GM12873 (cell line): ENCODE measurements around the gene CACNG7.

Experiments
- TF ChIP-seq, protein P1 (sequence below): IDR thresholded peaks from 2 replicates; pipeline ENCODE4 v1.5.1; 2012; ENCODE audit warnings: low read depth, mild to moderate bottlenecking, moderate library complexity, low read length, control low read depth; ENCODE audit not compliant: insufficient read depth; ENCODE audit errors: missing control alignments

Gene CACNG7

DNA sequence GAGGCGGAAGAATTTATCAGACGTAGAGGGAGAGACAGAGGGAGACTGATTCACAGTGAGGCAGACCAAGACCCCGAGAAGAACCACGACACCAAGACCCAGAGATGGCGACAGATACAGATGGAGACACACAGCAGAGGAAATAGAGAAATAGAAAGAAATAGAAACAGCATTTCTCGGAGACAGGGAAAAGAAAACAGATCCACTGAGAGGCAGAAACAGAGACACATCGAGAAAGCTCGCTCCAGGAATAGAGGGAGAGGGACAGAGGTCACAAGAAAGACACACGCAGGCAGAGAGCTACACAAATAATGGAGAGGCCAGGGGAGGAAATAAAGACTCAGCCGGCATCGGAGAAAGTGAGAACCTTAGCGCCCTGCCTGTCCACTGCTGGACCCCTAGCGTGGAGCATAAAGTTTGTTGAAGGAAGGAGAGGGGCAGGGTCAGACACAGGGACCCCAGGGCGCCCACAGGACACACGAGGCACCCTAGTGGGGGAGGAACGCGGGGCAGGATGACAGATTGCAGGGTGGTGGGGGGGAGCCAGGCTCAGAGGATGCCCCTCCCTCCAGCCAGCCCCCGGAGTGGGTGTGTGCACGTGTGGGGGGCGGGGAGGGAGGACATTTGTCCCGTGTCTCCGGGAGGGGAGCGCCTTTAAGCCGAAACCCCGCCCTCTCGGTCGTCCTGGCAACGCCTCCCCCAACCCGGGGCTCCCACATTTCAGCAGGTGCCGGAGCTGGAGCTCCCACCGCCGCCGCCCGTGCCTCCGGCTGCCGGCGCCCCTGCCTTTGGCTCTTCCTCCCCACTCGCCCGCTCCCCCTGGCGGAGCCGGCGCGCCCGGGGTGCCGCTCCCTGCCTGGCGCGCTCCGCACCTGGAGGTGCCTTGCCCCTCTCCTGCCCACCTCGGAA lies 27.3 kb upstream of the CACNG7 start, which contains the start of gene PRKCG:
TSS of gene PRKCG (plus strand) at position 716 of the 909 bp plus-strand sequence. CDS start 298 bp downstream, outside the sequence.
- TF ChIP-seq, protein P1, sequence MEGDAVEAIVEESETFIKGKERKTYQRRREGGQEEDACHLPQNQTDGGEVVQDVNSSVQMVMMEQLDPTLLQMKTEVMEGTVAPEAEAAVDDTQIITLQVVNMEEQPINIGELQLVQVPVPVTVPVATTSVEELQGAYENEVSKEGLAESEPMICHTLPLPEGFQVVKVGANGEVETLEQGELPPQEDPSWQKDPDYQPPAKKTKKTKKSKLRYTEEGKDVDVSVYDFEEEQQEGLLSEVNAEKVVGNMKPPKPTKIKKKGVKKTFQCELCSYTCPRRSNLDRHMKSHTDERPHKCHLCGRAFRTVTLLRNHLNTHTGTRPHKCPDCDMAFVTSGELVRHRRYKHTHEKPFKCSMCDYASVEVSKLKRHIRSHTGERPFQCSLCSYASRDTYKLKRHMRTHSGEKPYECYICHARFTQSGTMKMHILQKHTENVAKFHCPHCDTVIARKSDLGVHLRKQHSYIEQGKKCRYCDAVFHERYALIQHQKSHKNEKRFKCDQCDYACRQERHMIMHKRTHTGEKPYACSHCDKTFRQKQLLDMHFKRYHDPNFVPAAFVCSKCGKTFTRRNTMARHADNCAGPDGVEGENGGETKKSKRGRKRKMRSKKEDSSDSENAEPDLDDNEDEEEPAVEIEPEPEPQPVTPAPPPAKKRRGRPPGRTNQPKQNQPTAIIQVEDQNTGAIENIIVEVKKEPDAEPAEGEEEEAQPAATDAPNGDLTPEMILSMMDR, result peak; percentile 49

DNA sequence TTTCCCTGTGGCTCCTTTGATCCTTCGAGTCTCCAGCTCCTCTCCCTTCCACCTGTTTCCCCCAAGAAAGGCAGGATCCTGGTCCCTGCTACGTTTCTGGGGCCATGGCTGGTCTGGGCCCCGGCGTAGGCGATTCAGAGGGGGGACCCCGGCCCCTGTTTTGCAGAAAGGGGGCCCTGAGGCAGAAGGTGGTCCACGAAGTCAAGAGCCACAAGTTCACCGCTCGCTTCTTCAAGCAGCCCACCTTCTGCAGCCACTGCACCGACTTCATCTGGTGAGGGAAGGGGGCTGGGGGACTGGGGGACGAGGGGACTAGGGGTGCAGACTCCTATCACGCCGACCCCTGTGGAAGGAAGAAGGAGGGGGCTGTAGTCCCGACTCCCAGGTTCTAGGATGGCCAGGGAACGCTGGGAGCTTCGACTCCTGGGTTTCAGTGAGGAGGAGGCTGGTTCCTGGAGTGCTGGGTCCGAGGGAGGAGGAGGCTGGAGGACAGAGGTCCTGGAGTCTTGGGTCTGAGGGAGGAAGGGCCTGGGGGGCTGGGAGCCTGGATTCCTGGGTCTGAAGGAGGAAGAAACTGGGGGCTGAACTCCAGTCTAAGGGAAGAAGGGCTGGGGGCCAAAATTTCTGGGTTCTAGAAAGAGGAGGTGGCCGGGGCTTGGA lies 26.6 kb upstream of the CACNG7 start:
- TF ChIP-seq, protein P1, result no peak

DNA sequence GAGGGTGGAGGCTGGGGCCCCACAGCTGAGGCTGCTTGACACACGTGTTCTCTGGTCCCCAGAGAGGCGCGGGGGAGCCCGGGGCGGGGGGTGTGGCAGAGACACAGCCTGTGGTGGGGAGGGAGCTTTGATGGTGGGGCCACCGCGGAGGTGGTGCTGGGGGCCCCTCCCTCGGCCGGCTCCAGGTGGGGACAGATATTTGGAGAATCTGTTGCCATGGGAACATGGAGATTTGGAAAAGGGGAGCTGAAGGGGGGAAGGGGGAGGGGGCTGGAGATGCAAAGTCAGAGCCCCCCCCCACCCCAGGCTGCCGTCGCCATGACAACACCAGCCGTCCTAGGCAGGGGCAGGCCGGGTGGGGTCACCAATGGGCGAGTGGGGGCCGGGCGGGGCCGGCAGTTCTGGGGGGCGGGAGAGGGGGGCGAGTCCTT lies 25.8 kb upstream of the CACNG7 start:
- TF ChIP-seq, protein P1, result no peak

DNA sequence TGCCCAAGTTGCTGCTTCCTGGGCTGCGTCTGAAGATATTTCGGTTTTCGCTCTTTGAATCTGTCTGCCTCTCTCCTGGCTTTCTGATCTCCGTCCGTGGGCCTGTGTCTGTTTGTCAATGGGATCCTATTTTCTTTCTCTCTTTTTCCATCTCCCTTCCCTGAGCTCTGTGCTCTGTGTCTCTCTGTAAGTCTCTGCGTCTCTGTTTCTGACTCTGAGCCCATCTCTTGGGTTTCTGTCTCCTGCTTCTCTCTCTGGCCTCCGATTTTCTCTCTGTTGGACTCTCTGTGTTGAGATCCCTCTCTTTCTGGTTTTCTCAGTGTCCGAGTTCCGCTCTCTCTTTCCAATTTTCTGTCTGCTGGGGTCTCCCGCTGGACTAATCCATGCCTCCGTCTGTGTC lies 25.3 kb upstream of the CACNG7 start:
- TF ChIP-seq, protein P1, result no peak

DNA sequence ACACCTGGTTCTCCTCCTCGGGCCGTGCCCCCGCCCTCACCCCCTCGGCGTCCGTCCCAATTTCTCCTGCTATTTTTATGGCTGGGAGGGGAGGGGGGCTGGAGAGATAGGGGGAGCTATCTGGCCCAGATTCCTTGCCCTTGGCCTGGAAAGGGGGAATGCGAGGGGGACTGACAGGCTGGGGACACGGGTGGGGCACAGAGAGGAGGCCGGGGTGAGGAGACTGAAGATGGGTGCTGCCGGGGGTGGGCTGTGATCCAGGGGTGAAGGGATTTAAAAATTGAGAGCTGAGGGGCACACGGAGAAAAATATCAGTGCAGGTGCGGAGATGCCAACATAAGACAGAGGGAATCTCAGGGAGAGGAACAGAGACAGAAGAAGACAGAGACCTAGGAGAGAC lies 24.8 kb upstream of the CACNG7 start:
- TF ChIP-seq, protein P1, result no peak

DNA sequence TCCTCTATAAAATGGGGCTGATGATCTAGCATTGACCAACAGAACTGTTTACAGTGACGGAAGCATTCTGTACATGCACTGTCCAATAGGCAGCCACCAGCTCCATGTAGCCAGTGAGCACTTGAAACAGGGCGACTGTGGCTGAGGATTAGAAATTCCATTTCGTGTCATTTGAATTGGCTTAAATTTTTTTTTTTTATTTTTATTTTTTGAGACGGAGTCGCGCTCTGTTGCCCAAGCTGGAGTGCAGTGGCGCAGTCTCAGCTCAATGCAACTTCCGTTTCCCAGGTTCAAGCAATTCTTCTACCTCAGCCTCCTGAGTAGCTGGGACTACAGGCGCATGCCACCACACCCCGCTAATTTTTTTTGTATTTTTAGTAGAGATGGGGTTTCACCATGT lies 24.0 kb upstream of the CACNG7 start:
- TF ChIP-seq, protein P1, result no peak

DNA sequence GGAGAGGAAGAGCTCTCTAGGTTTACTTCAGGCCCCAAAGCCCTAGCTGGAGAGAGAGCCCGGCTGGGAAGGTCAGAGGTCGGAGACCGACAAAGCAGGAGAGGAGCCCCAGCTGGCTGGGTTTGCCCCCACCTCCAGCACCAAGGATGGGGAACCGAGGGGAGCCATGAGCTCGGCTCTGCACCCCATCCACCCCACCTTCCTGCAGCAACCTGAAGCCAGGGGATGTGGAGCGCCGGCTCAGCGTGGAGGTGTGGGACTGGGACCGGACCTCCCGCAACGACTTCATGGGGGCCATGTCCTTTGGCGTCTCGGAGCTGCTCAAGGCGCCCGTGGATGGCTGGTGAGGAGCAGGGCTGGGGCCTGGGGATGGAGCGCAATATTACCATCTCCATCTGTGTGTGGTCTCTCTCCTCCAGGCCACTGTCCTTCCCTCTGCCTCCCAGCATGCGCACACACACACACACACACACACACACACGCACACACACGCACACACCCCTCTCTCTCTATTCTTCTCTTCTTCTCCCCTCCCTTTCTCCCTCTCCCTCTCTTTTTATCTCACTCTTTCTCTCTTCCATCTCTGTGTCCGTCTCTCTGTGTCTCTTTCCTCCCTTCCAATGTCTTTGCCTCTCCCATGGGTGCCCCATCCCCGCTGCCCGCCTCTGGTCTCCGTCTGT lies 16.6 kb upstream of the CACNG7 start:
- TF ChIP-seq, protein P1, result no peak
